ENCODE data around the gene WIZ.

Gene WIZ

DNA sequence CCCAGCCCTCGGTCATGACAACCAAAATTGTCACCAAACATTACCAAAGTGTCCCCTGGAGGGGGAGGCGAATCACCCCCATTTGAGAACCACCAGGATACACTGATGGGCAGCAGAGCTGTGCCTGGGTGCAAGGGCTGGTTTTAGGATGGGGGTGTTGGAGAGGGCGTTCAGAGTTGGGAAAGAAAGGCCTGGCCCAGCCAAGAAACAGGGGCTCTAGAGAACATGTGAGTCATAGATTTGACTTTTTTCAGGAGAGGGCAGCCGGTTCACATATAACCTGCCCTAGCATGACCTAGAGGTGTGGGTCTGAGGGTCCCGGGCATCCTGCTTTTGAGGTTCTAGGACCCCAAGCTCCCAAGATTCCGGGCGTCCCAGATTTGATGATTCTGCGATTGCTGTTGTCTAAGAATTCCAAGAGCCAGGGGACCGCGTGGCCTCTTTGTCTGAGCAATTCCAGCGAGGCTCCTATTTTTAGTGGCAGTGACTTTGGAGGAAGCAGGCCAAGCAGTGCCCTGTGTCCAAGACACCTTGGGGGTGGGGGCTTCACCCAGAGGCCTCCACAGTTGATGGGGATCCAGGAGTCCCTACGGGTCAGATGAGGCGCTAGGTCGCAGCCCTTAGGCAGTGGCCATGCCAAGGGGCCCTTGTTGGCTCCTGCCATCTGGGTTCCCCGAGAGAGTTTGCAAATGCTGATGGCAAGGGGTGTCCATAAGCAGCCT lies 5.1 kb downstream of the WIZ start:
- no peak for DNase-seq

DNA sequence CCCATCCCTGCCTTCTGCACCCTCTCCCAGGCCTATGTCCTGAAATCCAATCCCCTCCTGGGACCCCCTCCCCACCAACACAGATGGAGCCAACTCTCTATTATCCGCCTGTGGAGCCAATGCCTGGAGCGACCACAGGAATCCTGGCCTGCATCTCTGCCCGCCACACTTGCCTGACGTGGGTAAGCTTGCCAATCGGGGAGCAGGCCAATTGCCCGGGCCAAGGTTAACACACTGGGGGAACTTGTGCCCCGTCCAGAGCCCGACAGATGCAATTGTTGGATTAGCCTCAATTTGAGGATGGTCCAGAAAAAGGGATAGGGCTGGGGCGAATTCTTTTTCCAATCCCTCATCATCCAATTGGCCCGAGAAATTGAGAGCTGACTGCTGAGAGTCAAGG lies 5.9 kb downstream of the WIZ start:
- no peak for DNase-seq

DNA sequence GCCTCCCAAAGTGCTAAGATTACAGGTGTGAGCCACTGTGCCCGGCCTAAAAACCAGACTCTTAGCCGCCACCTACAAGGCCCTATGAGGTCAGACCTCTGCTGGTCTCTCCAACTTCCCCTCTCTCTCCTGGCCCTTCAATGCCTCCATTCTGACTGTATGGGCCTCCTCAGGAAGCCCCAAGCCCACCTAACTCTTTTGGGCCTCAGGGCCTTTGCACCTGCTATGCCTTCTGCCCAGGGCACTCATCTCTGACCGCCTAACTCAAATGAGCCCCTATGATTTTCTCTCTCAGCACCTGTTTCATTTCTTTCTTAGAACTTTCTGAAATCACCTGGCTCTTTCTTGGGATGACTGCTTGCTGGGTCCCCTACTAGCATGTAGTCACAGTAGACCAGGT lies 6.4 kb downstream of the WIZ start:
- DNase-seq, result no peak

- no peak for DNase-seq
Observed at GRCh38 chr19:15442142-15442920, 7.4 kb downstream of the WIZ start.

- DNase-seq, result no peak
Observed at GRCh38 chr19:15441317-15441716, 8.4 kb downstream of the WIZ start.

DNA sequence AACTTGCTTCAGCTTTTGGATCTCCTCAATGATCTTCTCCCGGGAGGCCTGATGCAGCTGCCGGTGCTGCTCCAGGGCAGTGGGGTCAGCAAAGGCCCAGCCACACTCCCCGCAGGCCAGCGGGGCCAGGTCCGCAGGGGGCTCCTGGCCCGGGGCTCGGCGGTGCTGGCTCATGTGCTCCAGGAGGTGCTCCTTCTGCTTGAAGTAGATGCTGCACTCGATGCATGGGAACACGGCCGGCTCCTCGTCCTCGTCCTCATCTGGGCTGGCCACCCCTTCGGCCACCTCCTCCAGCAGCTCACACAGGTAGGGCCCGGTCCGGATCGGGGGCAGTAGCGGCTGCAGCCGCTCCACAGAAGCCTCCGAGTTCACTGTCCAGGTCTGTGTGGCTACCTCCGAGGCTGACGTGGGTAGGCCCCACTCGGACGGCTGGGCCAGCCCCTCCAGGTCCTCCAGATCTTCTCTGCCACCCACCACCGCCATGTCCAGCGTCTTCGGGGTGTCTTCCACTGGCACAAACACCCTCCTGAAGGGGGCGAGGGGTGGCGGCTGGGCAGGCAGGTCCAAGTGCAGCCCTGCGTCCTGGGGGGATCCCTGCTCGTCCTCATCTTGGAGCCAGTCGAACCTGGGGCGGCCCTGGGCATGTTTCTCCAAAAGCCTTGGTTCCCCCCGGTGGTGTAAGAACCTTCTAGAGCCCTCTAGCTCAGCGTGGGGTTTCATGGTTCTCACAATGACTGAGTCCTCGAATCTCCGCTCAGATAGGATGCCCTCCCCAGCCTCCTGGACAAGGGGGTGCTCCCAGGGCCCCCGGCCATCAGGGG lies 9.7 kb downstream of the WIZ start:
- no peak for DNase-seq

GRCh38 chr19:15439078-15439799 lies 10.5 kb downstream of the WIZ start:
- DNase-seq, result no peak

DNA sequence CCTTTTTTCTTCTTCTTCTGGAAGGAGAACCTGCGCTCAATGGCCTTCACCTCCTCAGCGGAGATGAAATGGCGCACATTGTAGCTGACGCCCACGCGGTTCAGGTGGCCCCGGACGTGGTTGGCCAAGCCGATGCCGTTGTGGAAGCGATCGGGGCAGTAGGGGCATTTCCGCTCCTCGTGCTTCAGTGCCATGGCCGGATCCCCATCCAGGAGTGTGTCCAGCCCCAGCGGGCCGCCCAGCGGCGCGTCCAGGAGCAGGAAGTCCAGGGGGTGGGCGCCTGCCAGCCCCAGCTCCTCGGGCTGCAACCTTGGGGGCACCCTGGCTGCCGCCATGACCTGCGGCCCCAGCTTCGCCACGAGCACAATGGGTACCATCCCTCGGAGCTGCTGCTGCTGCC lies 11.2 kb downstream of the WIZ start:
- DNase-seq, result no peak

GRCh38 chr19:15438124-15438496 lies 11.6 kb downstream of the WIZ start:
- DNase-seq, result no peak

DNA sequence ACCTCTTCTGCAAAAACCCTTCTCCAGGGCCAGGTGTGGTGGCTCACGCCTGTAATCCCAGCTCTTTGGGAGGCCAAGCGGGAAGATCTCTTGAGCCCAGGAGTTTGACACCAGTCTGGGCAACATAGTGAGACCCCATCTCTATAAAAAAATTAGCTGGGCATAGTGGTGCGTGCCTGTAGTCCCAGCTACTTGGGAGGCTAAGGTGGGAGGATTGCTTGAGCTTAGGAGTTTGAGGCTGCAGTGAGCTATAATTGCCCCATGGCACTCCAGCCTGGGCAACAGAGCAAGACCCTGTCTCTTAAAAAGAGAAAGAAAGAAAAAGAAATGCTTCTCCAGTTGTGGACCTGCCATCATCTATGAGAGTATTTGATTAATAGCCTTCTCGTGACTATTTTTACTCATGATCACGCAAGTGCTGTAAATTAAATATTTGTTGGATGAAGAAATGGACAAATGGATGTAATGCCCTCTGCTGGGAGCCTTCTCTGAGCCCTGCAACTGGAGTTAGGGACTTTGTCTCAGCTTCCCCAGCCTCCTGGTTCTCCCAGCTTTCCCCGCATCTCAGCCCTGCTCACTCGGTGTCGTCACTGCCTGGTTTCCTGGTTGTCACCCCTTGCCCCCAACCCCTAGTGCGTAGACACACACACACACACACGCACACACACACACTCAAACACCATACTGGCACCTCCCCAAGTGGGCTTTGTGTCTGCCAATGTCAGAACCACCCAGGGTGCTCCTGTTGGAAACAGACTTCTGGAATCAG lies 12.2 kb downstream of the WIZ start:
- no peak for DNase-seq

DNA sequence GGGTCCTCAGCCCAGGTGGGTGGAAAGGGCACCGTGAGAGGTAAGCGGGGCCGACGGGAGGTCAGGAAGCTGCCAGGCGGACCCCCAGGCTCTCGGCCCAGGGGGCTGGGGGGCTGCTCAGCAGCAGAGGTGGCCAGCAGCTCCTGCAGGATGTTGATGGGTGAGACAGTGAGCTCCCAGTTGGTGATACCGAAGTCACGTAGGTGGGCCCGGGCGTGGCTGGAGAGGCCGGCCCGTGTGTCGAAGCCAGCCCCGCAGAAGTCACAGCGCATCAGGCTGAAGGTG lies 13.0 kb downstream of the WIZ start:
- DNase-seq, result no peak

- no peak for DNase-seq
Observed at GRCh38 chr19:15436012-15436825, 13.5 kb downstream of the WIZ start.

DNA sequence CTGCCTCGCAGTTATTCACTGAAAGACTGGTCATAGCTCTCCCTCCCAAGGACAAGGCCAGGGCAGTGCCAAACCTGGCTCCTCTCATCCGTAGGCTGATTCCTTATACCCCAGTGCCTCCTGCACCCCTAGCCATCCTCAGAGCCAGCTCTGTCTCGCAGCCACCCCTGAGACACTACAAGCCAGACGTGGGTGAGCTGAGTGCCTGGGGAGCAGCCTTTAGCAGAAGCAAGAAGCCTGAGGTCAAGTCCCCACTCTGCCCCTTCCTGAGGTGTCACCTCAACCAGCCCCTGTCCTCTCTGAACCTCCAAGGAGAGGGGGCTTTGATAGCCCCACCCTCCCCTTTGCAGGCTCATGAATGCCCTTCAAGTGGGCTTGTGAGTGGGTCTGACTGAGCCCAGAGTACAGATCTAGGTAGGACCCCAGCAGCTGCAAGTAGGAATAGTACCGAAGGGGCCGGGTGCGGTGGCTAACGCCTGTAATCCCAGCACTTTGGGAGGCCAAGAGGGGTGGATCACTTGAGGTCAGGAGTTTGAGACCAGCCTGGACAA lies 16.2 kb downstream of the WIZ start:
- DNase-seq, result no peak

DNA sequence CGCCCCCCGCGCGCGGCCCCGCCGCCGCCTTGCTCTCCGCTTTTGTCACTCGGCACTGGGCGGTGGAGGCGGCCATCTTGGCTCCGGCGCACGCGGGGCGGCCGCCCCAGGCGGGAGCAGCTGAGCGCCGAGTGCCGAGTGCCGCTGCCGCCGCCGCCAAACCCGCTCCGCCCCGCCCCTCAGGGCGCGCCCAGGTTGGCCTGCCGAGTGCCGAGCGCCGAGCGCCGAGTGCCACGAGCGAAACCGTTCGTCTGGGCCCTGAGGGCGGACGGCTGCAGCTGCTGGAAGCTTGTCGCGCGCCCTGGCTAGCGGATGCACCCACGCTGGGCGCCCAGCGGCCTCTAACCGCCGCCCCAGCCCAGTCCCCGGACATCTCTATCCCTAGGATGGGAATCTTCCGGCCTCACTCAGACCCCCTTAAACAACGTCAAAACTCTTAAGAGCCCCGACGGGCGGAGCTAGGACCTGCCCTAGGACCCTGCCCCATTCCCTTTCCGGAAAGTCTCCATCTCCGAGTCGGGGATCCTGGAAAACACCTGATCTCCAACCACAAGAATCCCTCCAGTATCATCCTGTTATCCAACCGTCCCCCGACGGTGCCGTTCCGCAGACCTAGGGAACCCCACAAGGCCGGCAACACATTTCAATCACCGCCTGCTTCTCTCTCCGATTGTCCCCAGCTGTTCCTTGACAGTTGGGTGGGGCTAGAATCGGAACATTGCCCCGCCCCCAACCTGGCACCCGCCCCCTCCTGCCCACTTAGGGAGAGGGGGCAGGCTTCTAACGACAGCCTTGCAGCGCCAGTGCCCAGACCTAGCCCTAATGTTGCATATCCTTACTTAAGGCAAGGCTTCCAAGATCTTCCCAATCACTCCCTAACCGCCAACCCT lies 16.9 kb downstream of the WIZ start:
- DNase-seq, result peak; percentile 96

GRCh38 chr19:15432018-15432494 lies 17.7 kb downstream of the WIZ start:
- DNase-seq, result peak; percentile 77

DNA sequence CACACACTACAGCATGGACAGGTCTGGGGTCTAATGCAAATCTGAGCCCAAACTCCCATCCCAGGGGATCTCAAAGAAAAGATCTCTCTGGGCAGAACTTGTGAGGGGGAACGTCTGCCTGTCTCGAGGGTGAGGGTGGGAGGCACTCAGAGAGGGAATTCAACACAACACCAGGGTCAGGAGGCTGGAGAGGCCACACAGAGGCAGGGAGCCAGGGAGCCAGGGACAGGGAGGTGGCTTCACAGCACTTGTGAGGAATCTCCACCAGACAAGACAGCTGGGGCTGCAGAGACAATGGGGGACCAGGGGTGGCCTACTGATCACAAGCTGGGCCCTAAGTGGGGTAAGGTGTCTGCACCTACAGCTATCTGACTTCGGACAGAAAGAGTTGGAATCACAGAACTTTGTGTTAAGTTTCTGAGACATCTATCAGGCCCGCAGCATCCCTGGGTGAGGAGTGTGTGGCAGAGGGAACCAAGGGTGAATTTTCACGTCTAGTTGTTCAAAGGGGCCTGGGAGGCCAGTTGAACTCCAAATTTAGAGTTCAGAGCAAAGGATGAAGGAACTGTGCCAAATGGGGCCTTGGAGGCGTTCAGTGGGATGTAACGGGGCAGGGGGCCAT lies 18.2 kb downstream of the WIZ start:
- DNase-seq, result no peak

GRCh38 chr19:15430526-15431120 lies 19.1 kb downstream of the WIZ start:
- DNase-seq, result no peak

GRCh38 chr19:15429825-15430467 lies 19.8 kb downstream of the WIZ start:
- DNase-seq, result no peak

Measured in activated CD8-positive, alpha-beta memory T cell treated with anti-CD3 and anti-CD28 coated beads for 24 hours (primary cell).